Loucy (cell line): ENCODE data around the gene OVAAL.
A peak's percentile ranks its signal among the peaks of the same experiment; 100 is the strongest.

Experiments used
- H2AFZ ChIP-seq: fragments of 200-600 bp; sonication (generic); 2 replicates; pipeline ENCODE4 v1.6.0; 2016; ENCODE audit warnings: antibody characterized with exemption, mild to moderate bottlenecking, low read length, moderate library complexity
- H3F3A ChIP-seq: fragments of 200-600 bp; 2 replicates; pipeline ENCODE4 v1.6.0; 2016; ENCODE audit warnings: antibody characterized with exemption, low read depth, mild to moderate bottlenecking
- H3K27me3 ChIP-seq: fragments of 200-600 bp; sonication (generic); 2 replicates; pipeline ENCODE4 v1.6.1; 2014; ENCODE audit warnings: low read length, mild to moderate bottlenecking; ENCODE audit not compliant: insufficient read depth, poor library complexity, severe bottlenecking
- H3K36me3 ChIP-seq: fragments of 200-600 bp; sonication (generic); 2 replicates; pipeline ENCODE4 v1.6.1; 2016; ENCODE audit warnings: low read length; ENCODE audit not compliant: insufficient read depth
- H3K4me1 ChIP-seq: fragments of 200-600 bp; sonication (generic); 2 replicates; pipeline ENCODE4 v1.5.1; 2014; ENCODE audit warnings: low read length, mild to moderate bottlenecking; ENCODE audit not compliant: insufficient read depth, poor library complexity, severe bottlenecking
- H3K4me2 ChIP-seq: fragments of 200-600 bp; sonication (generic); 2 replicates; pipeline ENCODE4 v1.6.0; 2014; ENCODE audit warnings: antibody characterized with exemption, low read length, low read depth, mild to moderate bottlenecking; ENCODE audit not compliant: poor library complexity, severe bottlenecking
- H3K4me3 ChIP-seq: fragments of 200-600 bp; sonication (generic); 2 replicates; pipeline ENCODE4 v1.5.1; 2014; ENCODE audit warnings: low read length, mild to moderate bottlenecking, mixed read lengths; ENCODE audit not compliant: poor library complexity, severe bottlenecking
- H3K79me2 ChIP-seq: fragments of 200-600 bp; sonication (generic); 2 replicates; pipeline ENCODE4 v1.6.1; 2014; ENCODE audit warnings: low read length; ENCODE audit not compliant: insufficient read depth
- H3K9ac ChIP-seq: fragments of 200-600 bp; sonication (generic); 2 replicates; pipeline ENCODE4 v1.6.0; 2014; ENCODE audit warnings: mild to moderate bottlenecking, low read depth, low read length, moderate library complexity; ENCODE audit not compliant: poor library complexity, severe bottlenecking
- H3K9me2 ChIP-seq: fragments of 200-600 bp; sonication (generic); replicated peaks from 2 replicates; pipeline ENCODE4 v1.6.1; 2016; ENCODE audit warnings: low read depth, low read length, mixed read lengths
- H3K9me3 ChIP-seq: fragments of 200-600 bp; sonication (generic); 2 replicates; pipeline ENCODE4 v1.6.1; 2014; ENCODE audit warnings: mild to moderate bottlenecking, antibody characterized with exemption, low read length, low read depth; ENCODE audit not compliant: insufficient read depth
- H4K20me1 ChIP-seq: fragments of 200-600 bp; sonication (generic); 2 replicates; pipeline ENCODE4 v1.6.0; 2014; ENCODE audit warnings: antibody characterized with exemption, low read length, mild to moderate bottlenecking; ENCODE audit not compliant: insufficient read depth, poor library complexity, severe bottlenecking
- CTCF ChIP-seq: fragments of 200-600 bp; sonication (generic); conservative IDR thresholded peaks from 2 replicates; pipeline ENCODE4 v1.5.1; 2014; ENCODE audit warnings: mild to moderate bottlenecking, antibody characterized with exemption, low read length
- EZH2phosphoT487 ChIP-seq: fragments of 200-600 bp; IDR thresholded peaks from 2 replicates; pipeline ENCODE4 v1.6.1; 2018; ENCODE audit warnings: antibody characterized with exemption, mild to moderate bottlenecking, moderate library complexity, borderline replicate concordance

The OVAAL gene

GRCh38 chr1:180524915-180525714, 33.6 kb upstream of the OVAAL start:
- Histone ChIP-seq H3K9me3 (no peaks in the 10 kb centered on the region), H3K9me2 (no peaks in the 10 kb centered on the region), H3K27me3 (no peaks in the 10 kb centered on the region), H2AFZ (peak overlapping the region; percentile 90), H3K4me2 (no peak overlapping the region), H3K79me2 (no peaks in the 10 kb centered on the region), H4K20me1 (no peaks in the 10 kb centered on the region), H3K36me3 (no peaks in the 10 kb centered on the region), H3F3A (no peaks in the 10 kb centered on the region), H3K4me1 (peaks cover 5% of the 10 kb centered on the region), H3K9ac (no peak overlapping the region), H3K4me3 (no peak overlapping the region)
- TF ChIP-seq CTCF (no peak), EZH2phosphoT487 (no peak)

GRCh38 chr1:180525715-180526039, 33.1 kb upstream of the OVAAL start:
- Histone ChIP-seq H3K4me3 (no peak overlapping the region), H3K79me2 (no peaks in the 10 kb centered on the region), H4K20me1 (no peaks in the 10 kb centered on the region), H2AFZ (peak overlapping the region; percentile 90), H3K36me3 (no peaks in the 10 kb centered on the region), H3K4me1 (peaks cover 5% of the 10 kb centered on the region), H3F3A (no peaks in the 10 kb centered on the region), H3K4me2 (no peak overlapping the region), H3K27me3 (no peaks in the 10 kb centered on the region), H3K9me3 (no peaks in the 10 kb centered on the region), H3K9ac (no peak overlapping the region), H3K9me2 (no peaks in the 10 kb centered on the region)
- TF ChIP-seq EZH2phosphoT487, result no peak
- no peak for TF ChIP-seq CTCF

GRCh38 chr1:180527101-180527669, 31.6 kb upstream of the OVAAL start:
- no peaks in the 10 kb centered on the region for H3K79me2 ChIP-seq
- H3F3A ChIP-seq, result no peaks in the 10 kb centered on the region
- H3K36me3 ChIP-seq, result no peaks in the 10 kb centered on the region
- H4K20me1 ChIP-seq, result no peaks in the 10 kb centered on the region
- no peak overlapping the region for H3K4me2 ChIP-seq
- no peak overlapping the region for H2AFZ ChIP-seq
- H3K27me3 ChIP-seq, result no peaks in the 10 kb centered on the region
- TF ChIP-seq CTCF (no peak), EZH2phosphoT487 (no peak)
- no peak overlapping the region for H3K9ac ChIP-seq
- no peak overlapping the region for H3K4me3 ChIP-seq
- peaks cover 5% of the 10 kb centered on the region for H3K4me1 ChIP-seq
- H3K9me3 ChIP-seq, result no peaks in the 10 kb centered on the region
- no peaks in the 10 kb centered on the region for H3K9me2 ChIP-seq
